SHP77 treated with DMSO at 0.1 percent for 48 hours (cell line): Measurements from ENCODE around the gene SMIM20.

Experiments
- DNase-seq: peaks from one replicate; lab custom pipeline; 2025; lab: John Stamatoyannopoulos, UW

The SMIM20 gene

GRCh38 chr4:25926462-25926861 is 12.4 kb downstream of the SMIM20 start:
- DNase-seq, result no peak

- DNase-seq, result no peak
Observed at GRCh38 chr4:25927361-25928195, 13.6 kb downstream of the SMIM20 start.

- no peak for DNase-seq
Observed at GRCh38 chr4:25928379-25929297, 14.6 kb downstream of the SMIM20 start.

- no peak for DNase-seq
Observed at GRCh38 chr4:25929298-25929686, 15.3 kb downstream of the SMIM20 start.

- no peak for DNase-seq
Observed at GRCh38 chr4:25930731-25931354, 16.8 kb downstream of the SMIM20 start.

- DNase-seq, result no peak
Observed at GRCh38 chr4:25936696-25937095, 22.7 kb downstream of the SMIM20 start.

GRCh38 chr4:25937801-25938200 is 23.8 kb downstream of the SMIM20 start:
- DNase-seq, result no peak

GRCh38 chr4:25938366-25938765 is 24.3 kb downstream of the SMIM20 start:
- DNase-seq, result no peak

- no peak for DNase-seq
Observed at GRCh38 chr4:25938787-25939186, 24.8 kb downstream of the SMIM20 start.

GRCh38 chr4:25939330-25939729 is 25.3 kb downstream of the SMIM20 start:
- DNase-seq, result no peak

- DNase-seq, result no peak
Observed at GRCh38 chr4:25941457-25942221, 27.6 kb downstream of the SMIM20 start.

GRCh38 chr4:25943312-25943711 is 29.3 kb downstream of the SMIM20 start:
- DNase-seq, result no peak

GRCh38 chr4:25943805-25944204 is 29.8 kb downstream of the SMIM20 start:
- DNase-seq, result no peak

- DNase-seq, result no peak
Observed at GRCh38 chr4:25948051-25948450, 34.0 kb downstream of the SMIM20 start.

- no peak for DNase-seq
Observed at GRCh38 chr4:25949173-25949748, 35.2 kb downstream of the SMIM20 start.

GRCh38 chr4:25949994-25950393 is 36.0 kb downstream of the SMIM20 start:
- no peak for DNase-seq

- no peak for DNase-seq
Observed at GRCh38 chr4:25950461-25951389, 36.7 kb downstream of the SMIM20 start.

GRCh38 chr4:25951390-25951952 is 37.5 kb downstream of the SMIM20 start:
- DNase-seq, result no peak

GRCh38 chr4:25953740-25954139 is 39.7 kb downstream of the SMIM20 start:
- no peak for DNase-seq
